Mesendoderm (in vitro differentiated cells): ENCODE results near the gene TAS1R2.
"Not testable (repeated sequence)": the region's sequence is repeated elsewhere in the genome, so short reads cannot be mapped to it uniquely, and the experiment has no call there.

Experiments used
- DNase-seq: peaks from one replicate; pipeline ENCODE4 v3.0.0; 2013
- H2AK5ac ChIP-seq: 2 replicates; pipeline ENCODE4 v1.6.1; 2013; ENCODE audit warnings: low read length, inconsistent platforms
- H2BK120ac ChIP-seq: 2 replicates; pipeline ENCODE4 v1.6.1; 2013; ENCODE audit warnings: low read depth, mild to moderate bottlenecking, low read length, moderate library complexity, mixed read lengths
- H2BK15ac ChIP-seq: replicated peaks from 2 replicates; pipeline ENCODE4 v1.6.1; 2013; ENCODE audit warnings: low read depth, mild to moderate bottlenecking, moderate library complexity
- H2BK5ac ChIP-seq: 2 replicates; pipeline ENCODE4 v1.6.1; 2013; ENCODE audit warnings: low read length, inconsistent platforms
- H3K18ac ChIP-seq: 2 replicates; pipeline ENCODE4 v1.6.1; 2013; ENCODE audit warnings: mild to moderate bottlenecking, low read length, mixed read lengths
- H3K23ac ChIP-seq: one replicate; pipeline ENCODE4 v1.6.1; 2013; ENCODE audit warnings: low read length
- H3K27ac ChIP-seq: 2 replicates; pipeline ENCODE4 v1.5.1; 2013; ENCODE audit warnings: low read depth, mild to moderate bottlenecking, inconsistent platforms, low read length, moderate library complexity
- H3K27me3 ChIP-seq: 2 replicates; pipeline ENCODE4 v1.6.1; 2013; ENCODE audit warnings: low read length, control low read depth, mild to moderate bottlenecking, inconsistent platforms; ENCODE audit not compliant: insufficient read depth, poor library complexity
- H3K36me3 ChIP-seq: 2 replicates; pipeline ENCODE4 v1.6.1; 2013; ENCODE audit warnings: low read length, inconsistent platforms; ENCODE audit not compliant: control insufficient read depth, insufficient read depth
- H3K4ac ChIP-seq: one replicate; pipeline ENCODE4 v1.6.1; 2013; ENCODE audit warnings: low read depth, mild to moderate bottlenecking, low read length, moderate library complexity
- H3K4me1 ChIP-seq: 2 replicates; pipeline ENCODE4 v1.6.1; 2013; ENCODE audit warnings: low read depth, low read length, inconsistent platforms; ENCODE audit not compliant: control insufficient read depth
- H3K4me2 ChIP-seq: 2 replicates; pipeline ENCODE4 v1.6.1; 2013; ENCODE audit warnings: low read length
- H3K4me3 ChIP-seq: 2 replicates; pipeline ENCODE4 v1.5.1; 2013; ENCODE audit warnings: mild to moderate bottlenecking, low read length
- H3K56ac ChIP-seq: one replicate; pipeline ENCODE4 v1.6.1; 2013; ENCODE audit warnings: low read length
- H3K79me1 ChIP-seq: 2 replicates; pipeline ENCODE4 v1.6.1; 2013; ENCODE audit warnings: low read length, inconsistent platforms
- H3K79me2 ChIP-seq: 2 replicates; pipeline ENCODE4 v1.6.1; 2013; ENCODE audit warnings: mild to moderate bottlenecking, low read length; ENCODE audit not compliant: control insufficient read depth, insufficient read depth
- H3K9ac ChIP-seq: 2 replicates; pipeline ENCODE4 v1.6.1; 2013; ENCODE audit warnings: low read length, inconsistent platforms
- H4K5ac ChIP-seq: one replicate; pipeline ENCODE4 v1.6.1; 2013; ENCODE audit warnings: low read length
- H4K8ac ChIP-seq: one replicate; pipeline ENCODE4 v1.6.1; 2013; ENCODE audit warnings: low read depth, mild to moderate bottlenecking, control low read depth, low read length, moderate library complexity
- WGBS: extraction: QIAGEN DNeasy Blood & Tissue Kit; methylation state at CpG from one replicate; pipeline ENCODE4 v1.1.7; 2013; ENCODE audit warnings: low lambda C conversion rate, missing lambda C conversion rate; ENCODE audit not compliant: insufficient coverage; ENCODE audit errors: extremely low coverage; 5-methylcytosine and 5-hydroxymethylcytosine counted together

The TAS1R2 gene

GRCh38 chr1:18895317-18895716, 35.9 kb upstream of the TAS1R2 start:
- H3K36me3 ChIP-seq, result no peaks in the 10 kb centered on the region
- H3K79me2 ChIP-seq, result no peaks in the 10 kb centered on the region
- H3K27me3 ChIP-seq, result no peaks in the 10 kb centered on the region
- H3K18ac ChIP-seq, result no peak overlapping the region
- H3K23ac ChIP-seq, result no peak overlapping the region
- H3K56ac ChIP-seq, result no peak overlapping the region
- H4K8ac ChIP-seq, result no peak overlapping the region
- H3K27ac ChIP-seq, result no peak overlapping the region
- no peak overlapping the region for H4K5ac ChIP-seq
- H3K79me1 ChIP-seq, result no peaks in the 10 kb centered on the region
- no peak overlapping the region for H3K9ac ChIP-seq
- no peak overlapping the region for H2BK120ac ChIP-seq
- no peak overlapping the region for H2BK15ac ChIP-seq
- no peak overlapping the region for H2BK5ac ChIP-seq
- H3K4ac ChIP-seq, result no peak overlapping the region
- no peak overlapping the region for H2AK5ac ChIP-seq
- DNase-seq, result no peak
- no peaks in the 10 kb centered on the region for H3K4me1 ChIP-seq
- no peak overlapping the region for H3K4me2 ChIP-seq
- no CpG with 5 or more reads among the region's 6 CpGs for WGBS
- H3K4me3 ChIP-seq, result no peak overlapping the region

DNA sequence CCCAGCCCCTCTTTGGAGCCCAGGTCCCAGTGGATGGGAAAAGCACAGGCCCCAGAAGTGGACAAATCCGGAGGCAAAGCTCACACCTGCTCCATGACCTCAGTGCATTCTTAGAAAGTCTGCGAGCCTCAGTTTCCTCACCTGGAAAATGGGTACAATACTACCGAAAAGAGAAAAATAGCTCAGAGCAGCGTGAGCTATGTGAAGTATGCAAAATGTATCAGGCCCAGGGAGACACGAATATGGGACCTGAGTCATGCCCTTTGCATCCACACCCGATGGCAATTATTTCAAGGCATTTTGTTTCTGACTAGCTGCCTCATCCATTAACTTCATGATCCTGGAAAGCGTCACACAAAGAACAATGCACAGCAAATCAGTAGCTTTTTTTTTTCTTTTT, 33.7 kb upstream of the TAS1R2 start:
- no peaks in the 10 kb centered on the region for H3K79me1 ChIP-seq
- H4K5ac ChIP-seq, result no peak overlapping the region
- H2BK120ac ChIP-seq, result no peak overlapping the region
- no peak overlapping the region for H3K27ac ChIP-seq
- no peak for DNase-seq
- no peaks in the 10 kb centered on the region for H3K36me3 ChIP-seq
- no peak overlapping the region for H2BK5ac ChIP-seq
- no peak overlapping the region for H4K8ac ChIP-seq
- H3K4me3 ChIP-seq, result no peak overlapping the region
- WGBS, result no CpG with 5 or more reads among the region's 7 CpGs
- H3K9ac ChIP-seq, result no peak overlapping the region
- no peaks in the 10 kb centered on the region for H3K4me1 ChIP-seq
- H2BK15ac ChIP-seq, result no peak overlapping the region
- H3K27me3 ChIP-seq, result no peaks in the 10 kb centered on the region
- no peak overlapping the region for H3K4me2 ChIP-seq
- H3K79me2 ChIP-seq, result no peaks in the 10 kb centered on the region
- H3K4ac ChIP-seq, result no peak overlapping the region
- no peak overlapping the region for H2AK5ac ChIP-seq
- no peak overlapping the region for H3K23ac ChIP-seq
- no peak overlapping the region for H3K18ac ChIP-seq
- H3K56ac ChIP-seq, result no peak overlapping the region

GRCh38 chr1:18891858-18892257, 32.4 kb upstream of the TAS1R2 start:
- not testable (repeated sequence) for H2BK15ac ChIP-seq, H3K27me3 ChIP-seq, H3K27ac ChIP-seq, H3K4me3 ChIP-seq, H2AK5ac ChIP-seq, H2BK120ac ChIP-seq, H3K79me2 ChIP-seq, H3K4ac ChIP-seq, H3K9ac ChIP-seq, H3K23ac ChIP-seq, H3K4me2 ChIP-seq, H3K36me3 ChIP-seq, H3K4me1 ChIP-seq, H3K56ac ChIP-seq, H4K8ac ChIP-seq, H4K5ac ChIP-seq, H3K18ac ChIP-seq, DNase-seq, H2BK5ac ChIP-seq, H3K79me1 ChIP-seq
- WGBS, result no CpG with 5 or more reads among the region's 7 CpGs

GRCh38 chr1:18891426-18891780, 31.9 kb upstream of the TAS1R2 start:
- no peak overlapping the region for H2BK120ac ChIP-seq
- H3K4me3 ChIP-seq, result no peak overlapping the region
- no peak for DNase-seq
- H3K27ac ChIP-seq, result no peak overlapping the region
- H3K79me1 ChIP-seq, result no peaks in the 10 kb centered on the region
- H3K79me2 ChIP-seq, result no peaks in the 10 kb centered on the region
- H3K56ac ChIP-seq, result no peak overlapping the region
- H2AK5ac ChIP-seq, result no peak overlapping the region
- no peak overlapping the region for H2BK15ac ChIP-seq
- no peak overlapping the region for H3K4ac ChIP-seq
- H3K27me3 ChIP-seq, result no peaks in the 10 kb centered on the region
- H3K23ac ChIP-seq, result no peak overlapping the region
- H3K36me3 ChIP-seq, result no peaks in the 10 kb centered on the region
- H2BK5ac ChIP-seq, result no peak overlapping the region
- no peak overlapping the region for H4K5ac ChIP-seq
- no peak overlapping the region for H3K4me2 ChIP-seq
- no peaks in the 10 kb centered on the region for H3K4me1 ChIP-seq
- no peak overlapping the region for H3K18ac ChIP-seq
- no peak overlapping the region for H4K8ac ChIP-seq
- H3K9ac ChIP-seq, result no peak overlapping the region
- WGBS, result no CpG with 5 or more reads among the region's 7 CpGs

- no peak overlapping the region for H3K23ac ChIP-seq
- no peak overlapping the region for H3K18ac ChIP-seq
- H2AK5ac ChIP-seq, result no peak overlapping the region
- no peak overlapping the region for H2BK120ac ChIP-seq
- H3K79me1 ChIP-seq, result no peaks in the 10 kb centered on the region
- no peaks in the 10 kb centered on the region for H3K36me3 ChIP-seq
- no peak overlapping the region for H2BK15ac ChIP-seq
- H4K8ac ChIP-seq, result no peak overlapping the region
- H3K4ac ChIP-seq, result no peak overlapping the region
- no peaks in the 10 kb centered on the region for H3K79me2 ChIP-seq
- H4K5ac ChIP-seq, result no peak overlapping the region
- H3K9ac ChIP-seq, result no peak overlapping the region
- H3K4me1 ChIP-seq, result no peaks in the 10 kb centered on the region
- H2BK5ac ChIP-seq, result no peak overlapping the region
- H3K56ac ChIP-seq, result no peak overlapping the region
- H3K4me3 ChIP-seq, result no peak overlapping the region
- WGBS, result no CpG with 5 or more reads among the region's 6 CpGs
- H3K4me2 ChIP-seq, result no peak overlapping the region
- no peaks in the 10 kb centered on the region for H3K27me3 ChIP-seq
- no peak overlapping the region for H3K27ac ChIP-seq
- no peak for DNase-seq
Measured at GRCh38 chr1:18890706-18891425, 31.4 kb upstream of the TAS1R2 start.

- H3K4me3 ChIP-seq, result no peak overlapping the region
Measured at GRCh38 chr1:18886003-18886335, 26.5 kb upstream of the TAS1R2 start.

More at GRCh38 chr1:18886003-18886335, 26.5 kb upstream of the TAS1R2 start:
- H3K36me3 ChIP-seq, result no peaks in the 10 kb centered on the region
- no peak overlapping the region for H3K9ac ChIP-seq
- no peak overlapping the region for H2BK5ac ChIP-seq
- no peak overlapping the region for H4K8ac ChIP-seq
- WGBS, result no CpG with 5 or more reads among the region's 1 CpG
- no peaks in the 10 kb centered on the region for H3K4me1 ChIP-seq
- no peak overlapping the region for H3K18ac ChIP-seq
- no peak overlapping the region for H3K4ac ChIP-seq
- no peak overlapping the region for H2BK15ac ChIP-seq
- no peak for DNase-seq
- H4K5ac ChIP-seq, result no peak overlapping the region
- no peaks in the 10 kb centered on the region for H3K79me2 ChIP-seq
- no peaks in the 10 kb centered on the region for H3K79me1 ChIP-seq
- H3K27me3 ChIP-seq, result no peaks in the 10 kb centered on the region
- H3K56ac ChIP-seq, result no peak overlapping the region
- H3K27ac ChIP-seq, result no peak overlapping the region
- H3K4me2 ChIP-seq, result no peak overlapping the region
- no peak overlapping the region for H2BK120ac ChIP-seq
- no peak overlapping the region for H2AK5ac ChIP-seq
- H3K23ac ChIP-seq, result no peak overlapping the region
